ENCODE results near the gene NOP56. TPM values are rescaled to one million over a fixed set of nuclear protein-coding genes. Genes with fewer than 3 reads are reported as not detected.

The NOP56 gene, protein sequence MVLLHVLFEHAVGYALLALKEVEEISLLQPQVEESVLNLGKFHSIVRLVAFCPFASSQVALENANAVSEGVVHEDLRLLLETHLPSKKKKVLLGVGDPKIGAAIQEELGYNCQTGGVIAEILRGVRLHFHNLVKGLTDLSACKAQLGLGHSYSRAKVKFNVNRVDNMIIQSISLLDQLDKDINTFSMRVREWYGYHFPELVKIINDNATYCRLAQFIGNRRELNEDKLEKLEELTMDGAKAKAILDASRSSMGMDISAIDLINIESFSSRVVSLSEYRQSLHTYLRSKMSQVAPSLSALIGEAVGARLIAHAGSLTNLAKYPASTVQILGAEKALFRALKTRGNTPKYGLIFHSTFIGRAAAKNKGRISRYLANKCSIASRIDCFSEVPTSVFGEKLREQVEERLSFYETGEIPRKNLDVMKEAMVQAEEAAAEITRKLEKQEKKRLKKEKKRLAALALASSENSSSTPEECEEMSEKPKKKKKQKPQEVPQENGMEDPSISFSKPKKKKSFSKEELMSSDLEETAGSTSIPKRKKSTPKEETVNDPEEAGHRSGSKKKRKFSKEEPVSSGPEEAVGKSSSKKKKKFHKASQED
- 75.1 TPM for total RNA-seq
- polyA plus RNA-seq, result 79.9 TPM

GRCh38 chr20:2651772-2652723 is at the start of gene NOP56:
TSS of gene NOP56 (plus strand) at chr20:2652632. CDS start at chr20:2652661, 29 bp downstream.
- Histone ChIP-seq H3K4me3 (ENCODE audit: low read depth, low read length) (peak within 1 kb of the TSS; percentile 75), H3K4me1 (ENCODE audit: insufficient read depth) (no peaks in the 10 kb centered on the region), H3K27ac (ENCODE audit: low read depth) (peak within 1 kb of the TSS; percentile 79), H3K36me3 (ENCODE audit: insufficient read depth) (peaks cover 8% of the 10 kb centered on the region)
- peak; percentile 70 for DNase-seq (ENCODE audit: extremely low spot score)
- under 1% methylated on average over 101 of the region's 101 CpGs for WGBS

- H3K4me1 ChIP-seq (ENCODE audit: insufficient read depth), result no peaks in the 10 kb centered on the region
- WGBS, result 78% methylated on average over 4 of the region's 4 CpGs
These were observed 49.7 kb upstream of the NOP56 start for GRCh38 chr20:2602746-2603145.

GRCh38 chr20:2603816-2604505 is 48.5 kb upstream of the NOP56 start:
- H3K36me3 ChIP-seq (ENCODE audit: insufficient read depth), result no peaks in the 10 kb centered on the region
- 69% methylated on average over 7 of the region's 7 CpGs for WGBS
- H3K27ac ChIP-seq (ENCODE audit: low read depth), result no peak overlapping the region
- DNase-seq (ENCODE audit: extremely low spot score), result no peak
- H3K4me3 ChIP-seq (ENCODE audit: low read depth, low read length), result no peak overlapping the region
- H3K4me1 ChIP-seq (ENCODE audit: insufficient read depth), result no peaks in the 10 kb centered on the region

More at GRCh38 chr20:2602746-2603145, 49.7 kb upstream of the NOP56 start:
- no peak overlapping the region for H3K27ac ChIP-seq (ENCODE audit: low read depth)
- no peak for DNase-seq (ENCODE audit: extremely low spot score)
- H3K4me3 ChIP-seq (ENCODE audit: low read depth, low read length), result no peak overlapping the region
- no peaks in the 10 kb centered on the region for H3K36me3 ChIP-seq (ENCODE audit: insufficient read depth)

- 54% methylated on average over 3 of the region's 3 CpGs for WGBS
- Histone ChIP-seq H3K27ac (ENCODE audit: low read depth) (no peak overlapping the region), H3K36me3 (ENCODE audit: insufficient read depth) (no peaks in the 10 kb centered on the region), H3K4me1 (ENCODE audit: insufficient read depth) (no peaks in the 10 kb centered on the region), H3K4me3 (ENCODE audit: low read depth, low read length) (no peak overlapping the region)
- peak; percentile 3 for DNase-seq (ENCODE audit: extremely low spot score)
These were observed 48.0 kb upstream of the NOP56 start for GRCh38 chr20:2604506-2604835.

DNA sequence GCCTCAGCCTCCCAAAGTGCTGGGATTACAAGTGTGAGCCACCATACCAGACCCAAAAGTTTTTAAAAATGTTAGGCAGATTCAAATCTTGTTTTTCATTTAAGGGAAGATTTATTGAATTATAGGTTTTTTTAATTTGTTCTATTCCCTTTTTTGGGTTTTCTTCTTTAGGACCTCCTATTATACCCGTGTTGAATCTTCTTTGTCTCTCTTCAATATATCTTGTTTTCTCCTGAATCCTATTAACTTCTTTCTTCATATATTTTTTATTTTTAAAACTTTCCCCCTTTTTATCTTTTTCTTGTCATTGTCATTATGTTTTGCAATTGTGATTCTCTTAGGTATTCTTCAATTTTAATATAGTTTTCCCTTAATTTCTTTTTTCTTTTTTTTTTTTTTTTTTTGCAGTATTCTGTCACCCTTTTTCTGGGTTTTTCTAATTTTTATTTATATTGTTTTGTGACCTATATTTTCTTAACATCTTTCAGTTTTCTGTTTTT is 45.9 kb upstream of the NOP56 start:
- Histone ChIP-seq H3K4me1 (ENCODE audit: insufficient read depth) (no peaks in the 10 kb centered on the region), H3K27ac (ENCODE audit: low read depth) (no peak overlapping the region), H3K4me3 (ENCODE audit: low read depth, low read length) (no peak overlapping the region), H3K36me3 (ENCODE audit: insufficient read depth) (no peaks in the 10 kb centered on the region)
- no peak for DNase-seq (ENCODE audit: extremely low spot score)
- 97% methylated on average over 1 of the region's 1 CpG for WGBS

- DNase-seq (ENCODE audit: extremely low spot score), result no peak
- H3K36me3 ChIP-seq (ENCODE audit: insufficient read depth), result no peaks in the 10 kb centered on the region
- WGBS, result 87% methylated on average over 6 of the region's 6 CpGs
- H3K4me1 ChIP-seq (ENCODE audit: insufficient read depth), result no peaks in the 10 kb centered on the region
- no peak overlapping the region for H3K4me3 ChIP-seq (ENCODE audit: low read depth, low read length)
- no peak overlapping the region for H3K27ac ChIP-seq (ENCODE audit: low read depth)
These were observed 42.1 kb upstream of the NOP56 start for GRCh38 chr20:2610326-2610725.

DNA sequence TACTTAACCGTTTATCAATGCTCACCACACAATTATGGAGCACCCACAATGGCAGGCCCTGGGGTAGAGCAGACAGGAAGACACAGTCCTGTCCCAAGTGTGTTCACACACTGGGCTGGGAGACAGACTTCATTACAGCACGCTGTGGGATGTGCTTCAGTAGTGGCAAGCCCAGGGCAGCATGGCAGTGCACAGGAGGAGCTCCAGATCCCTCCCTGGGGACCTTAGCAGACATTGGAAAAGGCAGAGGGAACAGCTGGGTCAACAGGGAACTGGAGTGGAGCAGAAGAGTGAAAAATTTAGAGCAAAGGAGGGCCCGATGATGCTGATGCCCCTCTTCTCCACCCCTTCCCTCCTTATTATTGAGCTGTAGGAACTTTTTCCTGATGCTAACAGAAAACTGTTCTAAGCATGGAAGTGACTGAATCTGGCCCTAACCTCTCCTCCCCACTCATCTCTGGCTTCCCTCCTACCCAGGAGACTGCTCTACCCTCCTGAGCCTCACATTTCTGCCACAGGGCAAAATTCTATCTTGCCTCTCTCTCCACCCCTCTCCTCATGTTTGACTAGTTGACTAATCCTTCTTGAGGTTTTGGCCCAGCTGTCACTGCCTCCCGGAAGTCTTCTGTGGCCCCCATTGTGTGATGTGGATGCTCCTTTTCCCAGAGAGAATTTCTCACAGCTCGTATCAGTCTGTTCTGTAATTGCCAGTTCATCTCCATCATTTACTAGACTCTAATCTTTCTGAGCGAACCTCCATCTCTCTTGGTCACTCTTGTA is 41.3 kb upstream of the NOP56 start:
- Histone ChIP-seq H3K4me1 (ENCODE audit: insufficient read depth) (no peaks in the 10 kb centered on the region), H3K4me3 (ENCODE audit: low read depth, low read length) (no peak overlapping the region), H3K27ac (ENCODE audit: low read depth) (no peak overlapping the region), H3K36me3 (ENCODE audit: insufficient read depth) (no peaks in the 10 kb centered on the region)
- no peak for DNase-seq (ENCODE audit: extremely low spot score)
- WGBS, result 71% methylated on average over 6 of the region's 6 CpGs

DNA sequence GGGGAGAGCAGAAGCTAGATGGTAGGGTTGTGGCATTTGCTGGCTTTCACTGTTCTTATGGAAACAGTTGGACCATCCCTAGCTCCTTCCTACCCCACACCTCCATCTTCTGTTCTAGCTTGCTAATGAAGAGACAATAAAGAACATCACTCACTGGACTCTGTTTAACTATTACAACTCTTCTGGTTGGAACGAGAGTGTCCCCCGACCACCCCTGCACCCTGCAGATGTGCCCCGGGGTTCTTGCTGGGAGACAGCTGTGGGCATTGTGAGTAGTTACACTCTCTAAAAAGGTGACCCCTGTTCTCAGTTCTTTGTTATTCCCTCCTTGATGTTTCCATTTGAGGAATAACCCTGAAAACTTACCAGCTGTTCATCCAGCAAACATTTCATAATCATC is 40.4 kb upstream of the NOP56 start:
- H3K36me3 ChIP-seq (ENCODE audit: insufficient read depth), result no peaks in the 10 kb centered on the region
- H3K27ac ChIP-seq (ENCODE audit: low read depth), result no peak overlapping the region
- H3K4me1 ChIP-seq (ENCODE audit: insufficient read depth), result no peaks in the 10 kb centered on the region
- DNase-seq (ENCODE audit: extremely low spot score), result no peak
- H3K4me3 ChIP-seq (ENCODE audit: low read depth, low read length), result no peak overlapping the region
- WGBS, result 86% methylated on average over 3 of the region's 3 CpGs

DNA sequence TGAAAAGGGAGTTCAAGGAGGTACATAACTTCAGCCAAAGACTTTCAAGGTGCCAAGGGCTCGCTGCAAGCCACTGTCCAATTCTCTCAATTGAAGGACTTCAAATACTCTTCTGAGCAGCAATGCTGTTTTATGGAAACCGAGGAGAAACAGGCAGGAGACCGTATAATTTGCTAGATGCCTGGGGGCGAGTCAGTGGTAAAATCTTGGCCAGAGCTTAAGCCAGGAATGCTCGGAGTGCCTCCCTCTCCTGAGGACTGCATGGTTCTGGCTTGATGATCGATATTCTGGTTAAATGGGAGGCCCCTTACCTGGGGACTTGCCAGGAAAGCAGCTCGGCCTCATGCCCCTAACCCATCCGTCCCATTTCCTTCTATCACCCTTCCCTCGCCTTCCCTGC is 35.8 kb upstream of the NOP56 start:
- no peaks in the 10 kb centered on the region for H3K4me1 ChIP-seq (ENCODE audit: insufficient read depth)
- DNase-seq (ENCODE audit: extremely low spot score), result no peak
- no peaks in the 10 kb centered on the region for H3K36me3 ChIP-seq (ENCODE audit: insufficient read depth)
- no peak overlapping the region for H3K27ac ChIP-seq (ENCODE audit: low read depth)
- H3K4me3 ChIP-seq (ENCODE audit: low read depth, low read length), result no peak overlapping the region
- WGBS, result 61% methylated on average over 9 of the region's 9 CpGs

- no peaks in the 10 kb centered on the region for H3K4me1 ChIP-seq (ENCODE audit: insufficient read depth)
- no peak overlapping the region for H3K27ac ChIP-seq (ENCODE audit: low read depth)
- 81% methylated on average over 16 of the region's 16 CpGs for WGBS
- no peaks in the 10 kb centered on the region for H3K36me3 ChIP-seq (ENCODE audit: insufficient read depth)
- no peak for DNase-seq (ENCODE audit: extremely low spot score)
- H3K4me3 ChIP-seq (ENCODE audit: low read depth, low read length), result no peak overlapping the region
These were observed 35.2 kb upstream of the NOP56 start for GRCh38 chr20:2617099-2617714.

DNA sequence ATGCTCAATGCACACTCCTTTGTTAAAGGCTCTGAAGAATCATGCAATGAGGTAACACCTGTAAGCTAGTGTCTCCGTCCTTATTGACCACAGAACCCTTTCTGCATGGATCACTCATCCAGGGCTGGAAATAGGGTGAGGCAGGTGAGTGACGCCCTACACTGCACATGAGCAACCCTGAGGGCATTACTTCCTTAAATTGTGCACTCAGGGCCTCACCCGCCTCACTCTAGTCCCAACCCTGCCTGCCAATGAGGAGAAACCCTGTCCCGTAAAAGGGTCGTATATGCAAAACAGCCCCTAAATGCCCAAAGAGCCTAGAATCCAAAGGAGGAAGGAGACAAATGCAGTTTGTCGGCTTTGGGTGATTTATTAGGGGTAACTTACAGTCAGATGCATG is 33.6 kb upstream of the NOP56 start:
- Histone ChIP-seq H3K27ac (ENCODE audit: low read depth) (no peak overlapping the region), H3K36me3 (ENCODE audit: insufficient read depth) (no peaks in the 10 kb centered on the region), H3K4me3 (ENCODE audit: low read depth, low read length) (no peak overlapping the region), H3K4me1 (ENCODE audit: insufficient read depth) (no peaks in the 10 kb centered on the region)
- DNase-seq (ENCODE audit: extremely low spot score), result no peak
- WGBS, result 75% methylated on average over 6 of the region's 6 CpGs

GRCh38 chr20:2619337-2619736 is 33.1 kb upstream of the NOP56 start:
- WGBS, result 67% methylated on average over 2 of the region's 2 CpGs
- DNase-seq (ENCODE audit: extremely low spot score), result no peak
- no peak overlapping the region for H3K27ac ChIP-seq (ENCODE audit: low read depth)
- no peaks in the 10 kb centered on the region for H3K4me1 ChIP-seq (ENCODE audit: insufficient read depth)
- no peaks in the 10 kb centered on the region for H3K36me3 ChIP-seq (ENCODE audit: insufficient read depth)
- no peak overlapping the region for H3K4me3 ChIP-seq (ENCODE audit: low read depth, low read length)
